ENCODE results near the gene SDK1.

DNA sequence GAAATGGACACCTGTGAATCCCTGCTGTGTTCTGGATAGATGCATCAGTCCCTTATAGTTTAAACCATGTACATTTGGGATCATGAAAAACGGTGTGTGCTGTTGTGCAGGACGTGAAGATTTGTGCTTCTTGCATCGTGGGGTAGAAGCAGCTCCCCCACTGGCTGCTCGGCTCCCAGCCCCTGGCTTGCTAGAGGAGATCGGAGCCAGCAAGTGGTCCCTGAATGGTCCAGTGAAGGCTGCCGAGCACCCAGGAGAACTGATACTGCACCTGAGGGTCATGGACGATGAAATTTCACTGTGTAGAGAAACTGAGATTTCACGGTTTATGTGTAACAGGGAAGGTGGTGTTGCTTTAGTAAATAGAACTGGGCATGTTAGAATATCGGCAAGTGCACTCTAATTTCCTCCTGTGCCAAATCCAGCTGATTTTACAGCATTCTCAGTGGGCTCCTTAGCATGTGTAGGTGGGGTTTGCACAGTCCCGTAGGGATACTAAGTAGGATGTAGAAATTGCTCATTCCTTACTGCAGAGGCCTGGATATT lies 726.0 kb downstream of the SDK1 start:
- TF ChIP-seq EZH2 (IDR thresholded peaks at IDR 0.05; ENCODE audit: insufficient read depth, poor library complexity, severe bottlenecking): no peak
- no peak for TF ChIP-seq EZH2phosphoT487 (IDR thresholded peaks at IDR 0.05; ENCODE audit: insufficient read depth, low read depth)

Measured in GM23248 (cell line).